Measurements from ENCODE around the gene PRICKLE2.

The PRICKLE2 gene

DNA sequence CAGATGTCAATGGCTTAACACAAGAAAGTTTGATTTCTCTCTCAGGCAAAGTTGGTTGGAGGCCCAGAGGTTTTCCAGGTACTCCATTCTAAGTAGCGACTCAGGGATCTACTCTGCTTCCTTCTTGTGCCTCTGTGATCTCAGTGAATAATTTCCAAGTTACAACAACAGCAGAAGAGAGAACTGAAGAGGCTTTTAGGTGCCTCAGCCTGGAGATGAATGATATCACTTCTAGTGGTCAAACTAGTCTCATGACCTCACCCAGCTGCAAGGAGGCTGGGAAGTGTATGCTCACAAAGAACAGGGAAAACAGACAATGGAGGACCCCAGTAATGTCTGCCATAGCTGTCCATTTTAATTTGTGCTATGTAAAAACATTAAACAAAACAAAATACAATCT is 4.6 kb upstream of the PRICKLE2 start:
- DNase-seq = peak; percentile 54
- no peaks in the 10 kb centered on the region for H3K36me3 ChIP-seq (replicated peaks)
- in situ Hi-C loops (cut with HindIII; ENCODE audit: low pct_ligation_motif_present, low sequenced_read_pairs) = no loop called here
- TF ChIP-seq, protein P1, sequence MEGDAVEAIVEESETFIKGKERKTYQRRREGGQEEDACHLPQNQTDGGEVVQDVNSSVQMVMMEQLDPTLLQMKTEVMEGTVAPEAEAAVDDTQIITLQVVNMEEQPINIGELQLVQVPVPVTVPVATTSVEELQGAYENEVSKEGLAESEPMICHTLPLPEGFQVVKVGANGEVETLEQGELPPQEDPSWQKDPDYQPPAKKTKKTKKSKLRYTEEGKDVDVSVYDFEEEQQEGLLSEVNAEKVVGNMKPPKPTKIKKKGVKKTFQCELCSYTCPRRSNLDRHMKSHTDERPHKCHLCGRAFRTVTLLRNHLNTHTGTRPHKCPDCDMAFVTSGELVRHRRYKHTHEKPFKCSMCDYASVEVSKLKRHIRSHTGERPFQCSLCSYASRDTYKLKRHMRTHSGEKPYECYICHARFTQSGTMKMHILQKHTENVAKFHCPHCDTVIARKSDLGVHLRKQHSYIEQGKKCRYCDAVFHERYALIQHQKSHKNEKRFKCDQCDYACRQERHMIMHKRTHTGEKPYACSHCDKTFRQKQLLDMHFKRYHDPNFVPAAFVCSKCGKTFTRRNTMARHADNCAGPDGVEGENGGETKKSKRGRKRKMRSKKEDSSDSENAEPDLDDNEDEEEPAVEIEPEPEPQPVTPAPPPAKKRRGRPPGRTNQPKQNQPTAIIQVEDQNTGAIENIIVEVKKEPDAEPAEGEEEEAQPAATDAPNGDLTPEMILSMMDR (IDR thresholded peaks at IDR 0.05; ENCODE audit: low read depth, low read length, missing control alignments) = no peak
- peak overlapping the region; percentile 5 for H3K27ac ChIP-seq
- no peaks in the 10 kb centered on the region for H3K27me3 ChIP-seq (replicated peaks)
- H3K4me3 ChIP-seq (ENCODE audit: low read depth, low read length) = no peak overlapping the region

DNA sequence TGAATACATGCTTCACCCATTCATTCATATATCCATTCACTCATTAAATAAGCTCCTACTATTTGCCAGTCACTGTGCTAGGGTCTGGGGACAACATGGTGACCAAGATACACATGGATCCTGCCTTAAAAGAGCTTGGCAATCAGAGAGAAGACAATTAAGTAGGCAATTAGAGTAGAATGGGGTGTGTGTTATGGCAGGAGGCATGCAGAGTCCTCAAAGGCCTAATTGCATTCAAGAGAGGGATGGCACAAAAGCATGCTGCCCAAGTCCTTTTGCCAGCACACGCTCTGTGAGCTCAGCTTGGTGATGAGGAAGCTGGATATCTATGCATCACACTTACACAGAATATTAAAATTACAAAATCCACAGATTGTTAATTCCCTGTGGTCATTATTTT is 2.8 kb upstream of the PRICKLE2 start:
- H3K27ac ChIP-seq = no peak overlapping the region
- no peaks in the 10 kb centered on the region for H3K36me3 ChIP-seq (replicated peaks)
- in situ Hi-C loops (cut with HindIII; ENCODE audit: low pct_ligation_motif_present, low sequenced_read_pairs) = no loop called here

DNA sequence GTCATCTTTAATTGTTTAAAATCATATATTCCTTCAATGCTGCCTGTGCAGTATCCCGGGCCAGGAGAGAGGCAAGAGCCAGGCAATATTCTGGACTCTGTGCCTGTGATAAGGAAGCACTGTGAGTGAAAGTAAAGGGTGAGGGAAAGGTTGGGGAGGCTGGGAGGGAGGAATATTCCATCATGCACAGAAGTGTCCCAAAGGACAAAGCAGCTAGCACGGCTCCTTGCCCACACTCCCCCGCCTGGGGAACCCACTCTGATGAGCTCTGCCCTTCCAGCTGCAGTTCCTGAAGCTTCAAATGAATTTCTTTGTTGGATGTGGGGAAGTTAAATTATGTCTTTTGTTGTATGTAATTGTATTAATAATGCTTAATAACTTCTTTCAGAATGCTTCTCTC is 1.5 kb upstream of the PRICKLE2 start:
- in situ Hi-C loops (cut with HindIII; ENCODE audit: low pct_ligation_motif_present, low sequenced_read_pairs) = no loop called here
- Histone ChIP-seq H3K27ac (no peak overlapping the region), H3K27me3 (replicated peaks) (no peaks in the 10 kb centered on the region), H3K36me3 (replicated peaks) (no peaks in the 10 kb centered on the region), H3K4me3 (ENCODE audit: low read depth, low read length) (no peak overlapping the region)
- TF ChIP-seq, protein P1 (IDR thresholded peaks at IDR 0.05; ENCODE audit: low read depth, low read length, missing control alignments) = no peak
- no peak for DNase-seq

More for the DNA sequence above, 2.8 kb upstream of the PRICKLE2 start:
- TF ChIP-seq, protein P1 (IDR thresholded peaks at IDR 0.05; ENCODE audit: low read depth, low read length, missing control alignments) = no peak
- Histone ChIP-seq H3K27me3 (replicated peaks) (no peaks in the 10 kb centered on the region), H3K4me3 (ENCODE audit: low read depth, low read length) (no peak overlapping the region)
- no peak for DNase-seq

DNA sequence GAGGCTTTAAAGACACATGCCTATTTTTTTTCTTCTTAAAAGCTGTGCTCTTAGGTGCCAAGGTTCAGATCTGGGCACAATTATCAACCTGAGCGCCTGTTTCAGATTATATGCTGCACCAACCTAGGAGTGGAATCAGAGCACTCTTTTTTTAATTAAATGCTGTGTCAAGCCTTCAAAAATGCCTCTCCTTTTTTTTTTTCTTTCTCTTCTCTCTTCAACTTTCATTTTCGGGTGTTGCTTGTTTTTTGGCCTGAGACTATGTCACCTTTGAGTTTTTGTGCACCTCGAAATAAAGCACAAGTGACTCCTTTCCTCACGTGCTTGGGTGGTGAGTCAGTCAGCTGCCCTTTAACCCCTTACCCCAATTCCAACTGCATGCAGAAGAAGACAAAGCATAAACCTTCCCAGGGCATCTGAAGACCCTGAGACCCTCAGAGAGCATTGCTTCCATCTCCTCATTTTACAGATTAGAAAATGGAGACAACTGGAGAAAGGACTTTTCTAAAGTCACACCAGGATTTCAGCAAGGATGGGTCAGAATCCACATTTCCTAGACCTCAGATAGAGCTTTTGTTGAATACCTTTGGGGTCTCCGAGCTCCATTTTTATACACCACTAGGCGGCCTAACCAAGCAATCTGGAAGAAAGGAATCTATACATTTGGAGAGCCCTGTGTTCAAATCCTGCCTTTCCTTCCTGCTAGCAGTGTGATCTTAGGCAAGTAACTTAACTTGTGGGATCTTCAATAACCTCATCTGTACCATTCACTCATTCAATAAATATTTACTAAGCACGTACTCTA is 631 bp upstream of the PRICKLE2 start:
- DNase-seq = no peak
- H3K4me3 ChIP-seq (ENCODE audit: low read depth, low read length) = peak overlapping the region; percentile 28
- in situ Hi-C loops (cut with HindIII; ENCODE audit: low pct_ligation_motif_present, low sequenced_read_pairs) = no loop called here
- TF ChIP-seq, protein P1 (IDR thresholded peaks at IDR 0.05; ENCODE audit: low read depth, low read length, missing control alignments) = peak; percentile 8
- H3K27ac ChIP-seq = peak overlapping the region; percentile 90
- H3K36me3 ChIP-seq (replicated peaks) = no peaks in the 10 kb centered on the region
- no peaks in the 10 kb centered on the region for H3K27me3 ChIP-seq (replicated peaks)

DNA sequence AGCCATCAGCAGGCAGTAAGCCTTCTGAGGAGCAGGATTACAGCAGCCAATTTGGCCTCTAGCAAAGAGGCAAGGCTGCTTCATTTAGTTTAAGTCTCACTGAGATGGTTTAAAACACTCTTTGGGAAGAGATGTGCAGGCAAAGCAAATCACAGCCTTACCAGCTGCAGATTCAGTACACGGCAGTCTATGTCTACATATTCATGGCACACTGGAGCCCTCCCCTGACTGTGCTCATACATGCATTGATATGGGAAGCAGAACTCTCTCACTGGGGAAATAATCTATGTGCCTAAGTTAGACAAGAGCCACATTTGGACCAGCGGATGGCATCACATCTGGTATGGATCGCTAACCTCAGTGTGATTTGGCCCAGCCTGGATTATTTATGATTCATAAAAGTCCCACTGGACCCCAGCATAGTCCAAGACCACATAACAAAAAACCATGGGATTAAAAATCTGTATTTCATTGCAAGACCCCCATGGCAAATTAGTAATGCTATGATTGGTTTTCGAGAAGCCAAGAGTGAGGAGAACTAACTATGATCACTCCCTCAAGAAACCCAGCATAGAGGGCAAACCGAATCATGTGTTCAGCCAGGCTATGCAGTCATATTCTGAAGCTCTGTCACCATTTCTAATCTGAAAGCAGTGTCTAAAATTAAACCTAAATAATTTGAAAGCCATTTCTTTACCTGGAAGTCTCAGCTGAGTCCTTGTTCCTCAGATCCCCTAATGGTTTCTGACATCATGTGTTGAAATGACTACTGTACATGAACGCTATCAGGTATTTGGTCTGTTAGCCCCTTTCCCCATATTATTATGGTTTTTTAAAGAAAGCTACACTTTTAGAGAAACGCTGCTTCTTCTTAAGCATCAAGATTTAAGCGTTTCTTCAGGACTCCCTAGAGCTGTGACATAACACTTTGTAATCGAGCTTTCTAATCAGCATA is 1.2 kb downstream of the PRICKLE2 start:
- in situ Hi-C loops (cut with HindIII; ENCODE audit: low pct_ligation_motif_present, low sequenced_read_pairs) = no loop called here
- peak; percentile 52 for DNase-seq
- Histone ChIP-seq H3K27me3 (replicated peaks) (no peaks in the 10 kb centered on the region), H3K36me3 (replicated peaks) (no peaks in the 10 kb centered on the region), H3K4me3 (ENCODE audit: low read depth, low read length) (peak overlapping the region; percentile 35), H3K27ac (peak overlapping the region; percentile 90)
- TF ChIP-seq, protein P1 (IDR thresholded peaks at IDR 0.05; ENCODE audit: low read depth, low read length, missing control alignments) = peak; percentile 35
